OCI-LY7 (cell line): ENCODE measurements around the gene MAP3K7CL. TPM values are rescaled to one million over a fixed set of nuclear protein-coding genes. Genes with fewer than 3 reads are reported as not detected.
A peak's percentile ranks its signal among the peaks of the same experiment; 100 is the strongest.

ENCODE experiments used
- BruUV-seq: library from RNA; stranded (reverse); fragments of 400-500 nt; replicated peaks from 2 replicates; lab custom pipeline; 2021; lab: Mats Ljungman, UMichigan
- CTCF ChIA-PET: fragments of 300-600 bp; sonication (Branson Sonifier 250); formaldehyde crosslinking; loops from one replicate; lab custom pipeline; 2022; ENCODE audit warnings: antibody characterized with exemption; ENCODE audit not compliant: unreplicated experiment; lab: Charles Lee
- POLR2A ChIA-PET: fragments of 300-600 bp; sonication (Branson Sonifier 250); formaldehyde crosslinking; loops from one replicate; lab custom pipeline; 2022; ENCODE audit warnings: antibody characterized with exemption; lab: Charles Lee
- DNase-seq: peaks from one replicate; pipeline ENCODE4 v3.0.0-alpha.2; 2015; ENCODE audit warnings: low spot score
- H2AFZ ChIP-seq: fragments of 200-600 bp; sonication (generic), shearing (Covaris generic); 2 replicates; pipeline ENCODE4 v1.6.1; 2014; ENCODE audit warnings: mild to moderate bottlenecking, antibody characterized with exemption, low read length, moderate library complexity
- H3K27ac ChIP-seq: fragments of 200-600 bp; sonication (generic); 2 replicates; pipeline ENCODE4 v1.5.1; 2014; ENCODE audit warnings: mixed run types, low read depth, mild to moderate bottlenecking, moderate library complexity, low read length, inconsistent platforms; ENCODE audit not compliant: poor library complexity, severe bottlenecking
- H3K36me3 ChIP-seq: fragments of 200-600 bp; sonication (generic); 2 replicates; pipeline ENCODE4 v1.6.1; 2014; ENCODE audit warnings: mild to moderate bottlenecking, antibody characterized with exemption, low read length, moderate library complexity, mixed read lengths; ENCODE audit not compliant: insufficient read depth
- H3K4me1 ChIP-seq: fragments of 200-600 bp; sonication (generic); 2 replicates; pipeline ENCODE4 v1.5.1; 2014; ENCODE audit warnings: mild to moderate bottlenecking, low read length; ENCODE audit not compliant: insufficient read depth, poor library complexity, severe bottlenecking
- H3K4me2 ChIP-seq: fragments of 200-600 bp; sonication (generic); 2 replicates; pipeline ENCODE4 v1.6.1; 2014; ENCODE audit warnings: mild to moderate bottlenecking, low read length
- H3K4me3 ChIP-seq: fragments of 200-600 bp; sonication (generic); 2 replicates; pipeline ENCODE4 v1.5.1; 2014; ENCODE audit warnings: mild to moderate bottlenecking, low read depth, low read length; ENCODE audit not compliant: poor library complexity, severe bottlenecking
- H3K79me2 ChIP-seq: fragments of 200-600 bp; sonication (generic); 2 replicates; pipeline ENCODE4 v1.6.1; 2016; ENCODE audit warnings: low read depth, mild to moderate bottlenecking, low read length, moderate library complexity, mixed read lengths; ENCODE audit not compliant: insufficient read depth
- H3K9me2 ChIP-seq: fragments of 200-600 bp; sonication (generic); 2 replicates; pipeline ENCODE4 v1.6.1; 2016; ENCODE audit warnings: mild to moderate bottlenecking, low read length, mixed read lengths; ENCODE audit not compliant: insufficient read depth
- H3K9me3 ChIP-seq: fragments of 200-600 bp; sonication (generic); 2 replicates; pipeline ENCODE4 v1.6.1; 2014; ENCODE audit warnings: mild to moderate bottlenecking, mixed run types, low read length, mixed read lengths
- H4K20me1 ChIP-seq: fragments of 200-600 bp; sonication (generic); 2 replicates; pipeline ENCODE4 v1.6.1; 2014; ENCODE audit warnings: mild to moderate bottlenecking, antibody characterized with exemption, low read length, moderate library complexity, mixed read lengths; ENCODE audit not compliant: insufficient read depth
- EZH2phosphoT487 ChIP-seq: fragments of 200-600 bp; sonication (generic); IDR thresholded peaks from 2 replicates; pipeline ENCODE4 v1.6.1; 2018; ENCODE audit warnings: low read depth, borderline replicate concordance, mild to moderate bottlenecking, mixed run types, antibody characterized with exemption, low read length, moderate library complexity, mixed read lengths
- intact Hi-C: fragments of 100-400 bp; cut with micrococcal nuclease; formaldehyde crosslinking; loops from one replicate; pipeline ENCODE4 v1.10.0; 2022; ENCODE audit not compliant: unreplicated experiment
- total RNA-seq, 2 experiments: library from RNA; depleted of rRNA in 1 of 2; stranded (reverse); fragments of >200 nt in 1 of 2; shearing (Covaris generic) in 1 of 2; gene quantifications; 2 replicates each; pipeline ENCODE4 v1.2.3, GENCODE V29; 2014 to 2022
- TF ChIP-seq, protein P1 (sequence below): fragments of 200-600 bp; sonication (generic); conservative IDR thresholded peaks from 2 replicates; pipeline ENCODE4 v1.5.1; 2014; ENCODE audit warnings: mild to moderate bottlenecking, antibody characterized with exemption, low read length, moderate library complexity, mixed read lengths

The MAP3K7CL gene
- total RNA-seq, 2 experiments from 2014 or later, result 7.8 to 13.0 TPM

DNA sequence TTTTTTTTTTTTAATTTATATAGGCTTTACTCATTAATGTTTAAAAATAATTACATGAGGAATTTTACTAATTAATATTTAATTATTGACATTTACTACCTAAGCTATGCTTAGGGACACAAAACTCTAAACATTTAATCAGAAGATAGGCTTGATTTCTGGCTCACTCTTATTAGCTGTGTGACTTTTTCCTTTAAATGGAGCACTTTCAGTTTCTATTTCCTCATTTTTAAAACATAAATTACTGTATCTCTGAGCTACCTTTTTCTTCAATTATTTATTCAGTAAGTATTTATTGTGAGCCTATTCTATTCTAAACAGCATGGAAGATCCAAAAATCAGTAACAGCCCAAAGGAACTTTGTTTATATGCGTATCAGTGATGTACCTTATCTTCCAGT is 40.5 kb downstream of the MAP3K7CL start:
- CTCF ChIA-PET, result no interaction called here
- no peaks in the 10 kb centered on the region for H3K36me3 ChIP-seq
- 0 out of 2 replicates have a peak overlapping the region, but pooled peaks have one; percentile 18 for H3K4me2 ChIP-seq
- no peaks in the 10 kb centered on the region for H4K20me1 ChIP-seq
- no peak for TF ChIP-seq EZH2phosphoT487
- TF ChIP-seq, protein P1, sequence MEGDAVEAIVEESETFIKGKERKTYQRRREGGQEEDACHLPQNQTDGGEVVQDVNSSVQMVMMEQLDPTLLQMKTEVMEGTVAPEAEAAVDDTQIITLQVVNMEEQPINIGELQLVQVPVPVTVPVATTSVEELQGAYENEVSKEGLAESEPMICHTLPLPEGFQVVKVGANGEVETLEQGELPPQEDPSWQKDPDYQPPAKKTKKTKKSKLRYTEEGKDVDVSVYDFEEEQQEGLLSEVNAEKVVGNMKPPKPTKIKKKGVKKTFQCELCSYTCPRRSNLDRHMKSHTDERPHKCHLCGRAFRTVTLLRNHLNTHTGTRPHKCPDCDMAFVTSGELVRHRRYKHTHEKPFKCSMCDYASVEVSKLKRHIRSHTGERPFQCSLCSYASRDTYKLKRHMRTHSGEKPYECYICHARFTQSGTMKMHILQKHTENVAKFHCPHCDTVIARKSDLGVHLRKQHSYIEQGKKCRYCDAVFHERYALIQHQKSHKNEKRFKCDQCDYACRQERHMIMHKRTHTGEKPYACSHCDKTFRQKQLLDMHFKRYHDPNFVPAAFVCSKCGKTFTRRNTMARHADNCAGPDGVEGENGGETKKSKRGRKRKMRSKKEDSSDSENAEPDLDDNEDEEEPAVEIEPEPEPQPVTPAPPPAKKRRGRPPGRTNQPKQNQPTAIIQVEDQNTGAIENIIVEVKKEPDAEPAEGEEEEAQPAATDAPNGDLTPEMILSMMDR, result no peak
- no peaks in the 10 kb centered on the region for H3K9me2 ChIP-seq
- H3K79me2 ChIP-seq, result no peaks in the 10 kb centered on the region
- POLR2A ChIA-PET, result interaction anchor here (0.6 to 1.2 kb wide), 10 partner anchors 10 to 1396 kb away, joined by 3 to 7 read pairs (median 3); no protein-coding TSS in a partner anchor
- no peak for DNase-seq
- no peaks in the 10 kb centered on the region for H3K9me3 ChIP-seq
- no peak overlapping the region for H2AFZ ChIP-seq
- BruUV-seq, result no TSS peak
- intact Hi-C loops, result no loop called here
- no peak overlapping the region for H3K27ac ChIP-seq
- H3K4me1 ChIP-seq, result peaks cover 5% of the 10 kb centered on the region
- H3K4me3 ChIP-seq, result no peak overlapping the region

DNA sequence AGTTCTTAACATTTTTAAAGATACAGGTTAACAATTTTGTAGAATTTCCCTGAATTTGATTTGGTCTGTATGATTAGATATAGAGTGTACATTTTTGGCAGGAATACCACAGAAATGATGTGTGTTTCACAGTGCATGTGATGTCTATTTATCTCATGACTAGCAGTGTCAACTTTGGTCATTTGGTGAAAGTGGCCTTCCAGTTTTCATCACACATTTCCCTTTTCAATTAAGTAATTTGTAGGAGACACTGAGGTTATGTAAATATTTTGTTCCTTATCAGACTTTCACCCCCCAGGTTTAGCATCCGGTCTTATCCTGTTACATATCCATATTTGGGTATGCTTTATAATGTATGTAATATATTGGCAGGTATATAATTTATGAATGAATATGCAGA is 41.8 kb downstream of the MAP3K7CL start:
- TF ChIP-seq, protein P1, result no peak
- CTCF ChIA-PET, result no interaction called here
- no peak overlapping the region for H3K4me3 ChIP-seq

GRCh38 chr21:29174607-29175013 is 44.2 kb downstream of the MAP3K7CL start:
- intact Hi-C loops, result no loop called here
- no peaks in the 10 kb centered on the region for H3K9me3 ChIP-seq
- peaks cover 5% of the 10 kb centered on the region for H3K4me1 ChIP-seq
- H2AFZ ChIP-seq, result no peak overlapping the region
- TF ChIP-seq EZH2phosphoT487, result no peak
- TF ChIP-seq, protein P1, result no peak
- no peak overlapping the region for H3K4me2 ChIP-seq
- no peak overlapping the region for H3K27ac ChIP-seq
- H3K9me2 ChIP-seq, result no peaks in the 10 kb centered on the region
- no peaks in the 10 kb centered on the region for H4K20me1 ChIP-seq
- ChIA-PET POLR2A (interaction anchor here (0.6 to 0.9 kb wide), 4 partner anchors 11 to 1758 kb away, joined by 3 to 7 read pairs (median 4); no protein-coding TSS in a partner anchor), CTCF (no interaction called here)
- no peaks in the 10 kb centered on the region for H3K36me3 ChIP-seq
- no peaks in the 10 kb centered on the region for H3K79me2 ChIP-seq
- H3K4me3 ChIP-seq, result no peak overlapping the region
- DNase-seq, result no peak
- no TSS peak for BruUV-seq

More for the DNA sequence above, 41.8 kb downstream of the MAP3K7CL start:
- Histone ChIP-seq H3K36me3 (no peaks in the 10 kb centered on the region), H4K20me1 (no peaks in the 10 kb centered on the region), H2AFZ (no peak overlapping the region), H3K4me2 (no peak overlapping the region), H3K9me2 (no peaks in the 10 kb centered on the region), H3K9me3 (no peaks in the 10 kb centered on the region), H3K79me2 (no peaks in the 10 kb centered on the region), H3K4me1 (peaks cover 5% of the 10 kb centered on the region), H3K27ac (no peak overlapping the region)
- no TSS peak for BruUV-seq
- POLR2A ChIA-PET, result no interaction called here
- no peak for DNase-seq
- intact Hi-C loops, result no loop called here
